ENCODE results near the gene ACAP3.

DNA sequence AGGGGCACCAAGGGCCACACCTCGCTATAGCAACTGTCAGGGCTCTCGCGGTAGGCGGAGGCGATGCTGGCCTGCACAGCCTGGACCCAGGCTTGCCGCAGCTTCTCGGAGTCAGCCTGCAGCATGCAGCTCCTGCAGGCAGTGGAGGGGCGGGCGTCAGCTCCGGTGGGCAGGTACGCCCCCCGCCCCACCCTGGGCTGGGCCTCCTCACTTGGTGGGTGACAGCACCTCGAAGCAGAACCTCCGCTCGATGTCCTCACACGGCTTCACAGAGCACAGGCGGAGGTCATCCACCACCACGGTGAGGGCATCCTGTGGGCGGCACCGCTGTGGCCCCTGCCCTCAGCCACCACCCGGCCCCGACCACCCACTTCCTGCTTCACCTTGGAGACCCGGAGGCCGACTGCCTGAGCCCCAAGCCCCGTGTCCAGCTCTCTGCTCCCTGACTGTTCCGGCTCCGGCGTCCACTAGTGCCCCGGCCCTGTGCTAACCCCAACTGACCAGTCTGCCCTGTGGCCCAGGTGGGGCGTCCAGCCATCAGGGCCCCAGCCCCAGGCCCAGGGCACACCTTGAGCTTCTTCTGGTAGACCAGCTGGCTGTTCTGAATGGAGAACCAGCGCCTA lies 9.8 kb downstream of the ACAP3 start:
- TF ChIP-seq, protein P1, sequence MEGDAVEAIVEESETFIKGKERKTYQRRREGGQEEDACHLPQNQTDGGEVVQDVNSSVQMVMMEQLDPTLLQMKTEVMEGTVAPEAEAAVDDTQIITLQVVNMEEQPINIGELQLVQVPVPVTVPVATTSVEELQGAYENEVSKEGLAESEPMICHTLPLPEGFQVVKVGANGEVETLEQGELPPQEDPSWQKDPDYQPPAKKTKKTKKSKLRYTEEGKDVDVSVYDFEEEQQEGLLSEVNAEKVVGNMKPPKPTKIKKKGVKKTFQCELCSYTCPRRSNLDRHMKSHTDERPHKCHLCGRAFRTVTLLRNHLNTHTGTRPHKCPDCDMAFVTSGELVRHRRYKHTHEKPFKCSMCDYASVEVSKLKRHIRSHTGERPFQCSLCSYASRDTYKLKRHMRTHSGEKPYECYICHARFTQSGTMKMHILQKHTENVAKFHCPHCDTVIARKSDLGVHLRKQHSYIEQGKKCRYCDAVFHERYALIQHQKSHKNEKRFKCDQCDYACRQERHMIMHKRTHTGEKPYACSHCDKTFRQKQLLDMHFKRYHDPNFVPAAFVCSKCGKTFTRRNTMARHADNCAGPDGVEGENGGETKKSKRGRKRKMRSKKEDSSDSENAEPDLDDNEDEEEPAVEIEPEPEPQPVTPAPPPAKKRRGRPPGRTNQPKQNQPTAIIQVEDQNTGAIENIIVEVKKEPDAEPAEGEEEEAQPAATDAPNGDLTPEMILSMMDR (IDR thresholded peaks at IDR 0.05) = no peak
- TF ChIP-seq POLR2A (IDR thresholded peaks at IDR 0.05) = no peak

All from tibial nerve (tissue), 3 donors.